OCI-M1 (cell line): Measurements from ENCODE around the gene NMBR.
"Not testable (repeated sequence)": the region's sequence is repeated elsewhere in the genome, so short reads cannot be mapped to it uniquely, and the experiment has no call there.

Experiments used
- DNase-seq: peaks from one replicate; lab custom pipeline; 2025; lab: John Stamatoyannopoulos, UW

The NMBR gene

GRCh38 chr6:142146828-142147662 lies at the start of gene NMBR, which contains the start of gene VTA1:
Gene NMBR (minus strand): TSS chr6:142147122. CDS start chr6:142088658, 58,464 bp downstream.
Gene VTA1 (plus strand): TSS chr6:142147263. CDS start chr6:142147288, 25 bp downstream.
- DNase-seq = peak; percentile 99

- DNase-seq = no peak
Measured at GRCh38 chr6:142195862-142196541, 49.1 kb upstream of the NMBR start.

- DNase-seq = no peak
Measured at GRCh38 chr6:142193621-142194020, 46.7 kb upstream of the NMBR start.

GRCh38 chr6:142192343-142192742 lies 45.4 kb upstream of the NMBR start:
- DNase-seq = no peak

- DNase-seq = no peak
Measured at GRCh38 chr6:142189057-142189456, 42.1 kb upstream of the NMBR start.

GRCh38 chr6:142188341-142188740 lies 41.4 kb upstream of the NMBR start:
- not testable (repeated sequence) for DNase-seq

- peak; percentile 31 for DNase-seq
Measured at GRCh38 chr6:142187209-142187608, 40.3 kb upstream of the NMBR start.

- DNase-seq = peak; percentile 58
Measured at GRCh38 chr6:142185641-142186040, 38.7 kb upstream of the NMBR start.

- DNase-seq = peak; percentile 66
Measured at GRCh38 chr6:142184307-142184706, 37.4 kb upstream of the NMBR start.

- peak; percentile 23 for DNase-seq
Measured at GRCh38 chr6:142183351-142183750, 36.4 kb upstream of the NMBR start.

GRCh38 chr6:142182004-142182403 lies 35.1 kb upstream of the NMBR start:
- no peak for DNase-seq

GRCh38 chr6:142178129-142178528 lies 31.2 kb upstream of the NMBR start:
- no peak for DNase-seq

- DNase-seq = no peak
Measured at GRCh38 chr6:142174703-142175102, 27.8 kb upstream of the NMBR start.

GRCh38 chr6:142173980-142174379 lies 27.1 kb upstream of the NMBR start:
- no peak for DNase-seq

- no peak for DNase-seq
Measured at GRCh38 chr6:142172758-142173157, 25.8 kb upstream of the NMBR start.

GRCh38 chr6:142171351-142171750 lies 24.4 kb upstream of the NMBR start:
- no peak for DNase-seq

- no peak for DNase-seq
Measured at GRCh38 chr6:142167486-142167885, 20.6 kb upstream of the NMBR start.

- DNase-seq = no peak
Measured at GRCh38 chr6:142167071-142167470, 20.1 kb upstream of the NMBR start.

GRCh38 chr6:142165227-142165626 lies 18.3 kb upstream of the NMBR start:
- DNase-seq = no peak

- DNase-seq = no peak
Measured at GRCh38 chr6:142162780-142163179, 15.9 kb upstream of the NMBR start.

- not testable (repeated sequence) for DNase-seq
Measured at GRCh38 chr6:142156758-142157068, 9.8 kb upstream of the NMBR start.

GRCh38 chr6:142155895-142156757 lies 9.2 kb upstream of the NMBR start:
- peak; percentile 77 for DNase-seq
